ENCODE data around the gene NIPSNAP2. TPM values are rescaled to one million over a fixed set of nuclear protein-coding genes. Genes with fewer than 3 reads are reported as not detected.

The NIPSNAP2 gene
- polyA plus RNA-seq, 1 experiment: 31.1 TPM

Other genes with a start within 250 kb of the NIPSNAP2 start
- gene SEPTIN14, start 101.8 kb upstream of the NIPSNAP2 start, polyA plus RNA-seq (2011; rRNA removed): not detected in 2 replicates
- gene ZNF713, start 77.1 kb upstream of the NIPSNAP2 start, polyA plus RNA-seq (2011; rRNA removed): 0.99 and 1.8 TPM in 2 replicates
- 8.5 and 13.6 TPM in 2 replicates for gene MRPS17, start 12.7 kb upstream of the NIPSNAP2 start, polyA plus RNA-seq (2011; rRNA removed)
- gene PSPH, start 86.9 kb downstream of the NIPSNAP2 start, polyA plus RNA-seq (2011; rRNA removed): 62.0 and 76.2 TPM in 2 replicates
- gene CCT6A, start 87.2 kb downstream of the NIPSNAP2 start, polyA plus RNA-seq (2011; rRNA removed): 110 and 159 TPM in 2 replicates
- gene SUMF2, start 99.7 kb downstream of the NIPSNAP2 start, polyA plus RNA-seq (2011; rRNA removed): 136 and 153 TPM in 2 replicates
- 0.16 and 0.39 TPM in 2 replicates for gene PHKG1, start 128.4 kb downstream of the NIPSNAP2 start, polyA plus RNA-seq (2011; rRNA removed)
- 299 and 342 TPM in 2 replicates for gene CHCHD2, start 141.9 kb downstream of the NIPSNAP2 start, polyA plus RNA-seq (2011; rRNA removed)
- not detected in 2 replicates for gene NUPR2, start 151.8 kb downstream of the NIPSNAP2 start, polyA plus RNA-seq (2011; rRNA removed)

Data from BJ (cell line).